Smooth muscle cell of the brain vasculature (primary cell): Measurements from ENCODE around the gene GATA6.
"Not testable (repeated sequence)": the region's sequence is repeated elsewhere in the genome, so short reads cannot be mapped to it uniquely, and the experiment has no call there.

Experiments used
- DNase-seq: peaks from one replicate; pipeline ENCODE4 v3.0.0-alpha.2; 2012; ENCODE audit warnings: low read depth, low spot score

GATA6 gene

DNA sequence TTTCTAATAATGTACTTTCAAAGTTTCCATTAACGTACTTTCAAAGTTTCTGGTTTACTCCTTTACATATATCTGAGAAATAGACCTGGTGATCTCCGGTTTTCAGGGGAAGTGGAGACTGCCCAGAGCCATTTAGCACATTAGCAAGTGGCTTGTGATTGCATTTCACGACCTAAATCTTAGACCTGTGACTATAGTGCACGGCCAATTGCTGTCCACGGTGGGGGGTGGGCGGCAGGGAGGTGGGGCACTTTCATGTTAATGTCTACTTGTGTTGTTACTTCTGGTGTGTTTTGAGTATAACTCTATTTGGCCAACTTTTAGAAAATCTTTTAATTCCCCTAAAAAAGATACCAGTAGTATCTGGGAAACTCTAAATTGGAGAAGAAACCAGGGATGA is 11.3 kb downstream of the GATA6 start:
- no peak for DNase-seq

DNA sequence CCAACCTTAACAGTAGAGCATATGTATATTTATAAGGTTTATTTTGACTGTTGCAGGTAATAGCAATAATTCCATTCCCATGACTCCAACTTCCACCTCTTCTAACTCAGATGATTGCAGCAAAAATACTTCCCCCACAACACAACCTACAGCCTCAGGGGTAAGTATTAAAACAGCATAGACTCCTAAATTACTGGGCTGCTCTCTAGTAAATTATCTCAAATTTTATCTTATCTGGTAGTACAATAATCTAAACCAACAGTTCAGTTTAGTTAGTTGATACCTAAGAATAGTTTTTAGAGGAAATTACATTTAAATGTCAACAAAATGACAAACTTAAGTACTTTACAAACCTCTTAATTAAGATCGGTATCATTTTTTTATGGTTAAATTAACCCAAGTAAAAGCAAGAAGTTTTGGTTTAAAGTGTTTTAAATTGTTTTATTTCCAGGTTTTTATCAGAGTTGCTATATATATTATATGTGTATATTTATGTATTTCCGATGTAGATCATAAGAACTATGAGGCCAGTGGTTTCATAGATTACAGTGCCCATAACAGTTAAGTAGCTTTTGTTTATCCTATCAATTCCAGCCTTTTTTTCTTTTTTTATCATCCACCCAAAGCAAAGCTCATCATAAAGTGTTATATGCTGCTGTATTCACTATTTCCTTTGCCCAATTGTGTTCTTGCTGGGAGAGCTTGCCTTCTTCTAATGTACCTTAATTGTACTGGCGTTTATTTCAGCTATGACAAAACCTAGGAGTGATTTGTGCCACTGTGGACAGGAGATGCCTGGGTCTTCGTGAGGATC is 13.7 kb downstream of the GATA6 start:
- DNase-seq, result no peak

DNA sequence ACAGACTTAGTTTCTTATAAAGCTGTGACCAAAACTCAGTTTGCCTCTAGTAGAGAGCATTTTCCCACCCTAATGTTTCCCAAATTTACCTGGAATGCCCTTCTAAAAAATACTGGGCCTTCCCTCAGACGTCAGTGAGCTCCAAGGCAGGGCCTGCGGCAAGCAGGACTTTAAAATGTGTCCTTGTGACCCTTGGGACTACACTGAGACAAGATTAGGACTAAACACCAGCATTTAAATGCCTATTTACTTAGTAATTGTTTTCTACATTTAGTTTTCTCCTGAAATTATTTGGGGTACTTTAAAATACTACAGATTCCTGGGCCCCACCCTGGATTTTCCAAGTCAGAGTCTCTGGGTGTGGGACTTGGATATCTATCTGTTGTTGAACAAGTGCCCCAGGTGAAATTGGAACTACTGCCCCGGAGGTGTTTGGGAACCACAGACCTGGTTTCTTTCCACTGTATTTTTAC is 14.3 kb downstream of the GATA6 start:
- DNase-seq, result no peak

DNA sequence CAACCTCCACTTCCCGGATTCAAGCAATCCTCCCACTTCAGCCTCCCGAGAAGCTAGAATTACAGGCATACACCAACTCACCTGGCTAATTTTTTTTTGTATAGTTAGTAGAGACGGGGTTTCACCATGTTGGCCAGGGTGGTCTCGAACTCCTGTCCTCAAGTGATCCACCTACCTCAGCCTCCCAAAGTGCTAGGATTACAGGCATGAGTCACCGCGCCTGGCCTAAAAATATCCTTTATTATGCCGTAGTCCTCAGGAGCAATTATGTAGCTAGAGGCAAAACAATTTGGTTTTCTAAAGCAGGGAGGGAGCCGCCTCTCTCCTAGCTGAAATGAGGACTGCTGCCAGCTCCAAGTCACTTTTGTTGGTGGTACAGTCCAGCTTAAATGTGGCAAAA is 15.2 kb downstream of the GATA6 start:
- DNase-seq, result not testable (repeated sequence)

DNA sequence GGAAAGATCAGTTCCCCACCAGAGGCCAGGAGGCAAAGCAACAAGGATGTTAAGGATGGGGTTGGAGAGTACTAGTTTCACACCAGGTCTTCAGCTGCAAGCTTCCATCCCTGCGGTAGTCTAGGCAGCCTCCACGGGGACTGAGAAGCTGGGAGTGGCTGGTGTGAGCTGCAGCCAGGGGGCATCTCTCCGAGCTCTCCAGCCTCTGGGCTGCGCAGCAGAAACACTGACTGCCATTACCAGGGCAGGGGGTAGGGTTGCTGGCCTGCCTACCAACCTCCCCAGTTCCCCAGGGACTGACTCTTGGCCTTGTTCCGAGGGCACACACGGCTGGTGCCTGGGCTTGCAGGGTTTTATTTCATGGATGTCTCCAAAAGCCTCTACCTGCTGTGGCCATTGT is 15.9 kb downstream of the GATA6 start:
- DNase-seq, result no peak

DNA sequence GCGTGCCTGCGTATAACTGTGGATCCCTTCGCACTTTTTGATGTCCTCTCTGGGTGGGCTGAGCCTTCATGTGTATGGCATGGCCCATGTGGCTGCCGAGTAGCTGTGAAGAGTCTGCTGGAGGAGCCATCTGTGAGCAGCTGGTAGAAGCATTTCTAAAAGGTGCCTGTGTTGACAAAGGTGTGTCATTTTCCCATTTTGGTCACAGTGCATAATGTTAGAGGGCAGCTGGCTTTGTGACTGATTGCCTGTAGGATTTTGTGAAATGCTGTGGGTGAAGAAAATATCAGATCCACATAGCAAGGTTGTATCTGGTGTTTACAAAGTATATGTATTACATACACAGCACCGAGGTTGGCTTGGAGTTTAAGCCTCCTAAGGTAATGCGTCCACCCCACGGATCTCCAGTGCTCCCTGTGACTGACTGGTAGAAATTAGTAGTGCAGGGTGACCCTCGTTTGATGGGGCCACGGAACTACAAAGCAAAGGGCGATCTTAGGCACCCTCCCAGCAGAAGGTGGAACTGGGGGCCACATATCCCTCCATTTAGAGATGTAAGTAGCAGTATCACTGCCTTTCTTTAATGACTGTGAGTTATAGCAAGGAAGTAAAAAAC is 16.5 kb downstream of the GATA6 start:
- DNase-seq, result no peak

DNA sequence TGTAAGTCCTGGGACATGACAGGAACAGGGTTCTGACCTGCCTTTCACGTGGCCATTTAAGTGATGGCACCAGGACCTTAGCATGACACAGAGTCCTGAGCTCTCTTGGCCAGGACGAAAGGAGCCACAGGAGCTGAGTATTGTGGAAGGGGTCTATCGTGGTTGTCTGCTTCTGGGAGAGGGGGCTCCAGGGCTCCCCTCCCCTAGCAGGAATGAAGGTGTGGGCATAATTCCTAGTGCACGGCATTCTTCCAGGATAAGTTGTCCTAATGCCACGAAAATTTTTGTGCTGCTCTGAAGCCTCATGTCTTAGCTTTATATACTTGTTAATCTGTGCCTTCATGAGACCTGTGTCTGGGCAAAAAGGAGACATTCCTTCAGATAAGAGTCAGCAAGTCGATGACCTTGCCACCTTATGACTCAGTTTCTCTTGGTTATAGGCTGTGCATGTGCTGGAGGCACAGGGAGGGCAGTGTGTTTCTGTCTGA is 17.1 kb downstream of the GATA6 start:
- DNase-seq, result no peak

DNA sequence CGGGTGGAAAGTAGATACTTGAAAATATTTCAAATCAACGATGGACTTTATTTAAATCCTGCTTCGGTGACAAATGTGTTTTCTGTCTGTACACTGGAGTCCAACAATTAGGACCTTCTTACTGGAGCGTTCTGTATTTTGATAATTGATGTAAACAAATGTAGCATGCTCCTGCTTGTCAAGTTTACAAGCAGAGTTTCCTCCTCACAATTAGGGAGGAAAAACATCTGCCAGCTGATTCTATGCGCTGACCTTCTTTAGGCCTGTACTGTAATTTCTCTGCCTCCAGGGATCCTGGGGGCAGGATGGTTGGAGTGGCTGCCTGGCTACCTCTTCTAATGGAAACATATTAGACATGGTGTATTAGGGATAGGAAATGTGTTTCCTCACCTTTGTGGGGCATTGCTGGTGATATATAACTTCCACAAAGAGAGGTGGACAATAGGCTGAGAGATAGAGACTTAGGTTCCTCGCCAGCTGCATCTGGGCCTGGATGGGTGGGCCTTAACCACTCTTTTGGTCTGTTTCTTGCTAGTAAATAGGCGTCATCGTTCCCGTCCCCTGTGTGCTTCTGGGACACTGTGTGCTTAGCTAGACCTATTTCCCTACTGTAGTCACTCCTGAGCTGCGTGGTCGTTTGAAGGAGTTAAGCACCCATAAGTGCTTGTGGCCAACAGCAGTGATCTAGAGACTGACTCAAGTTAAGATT is 19.3 kb downstream of the GATA6 start:
- no peak for DNase-seq

DNA sequence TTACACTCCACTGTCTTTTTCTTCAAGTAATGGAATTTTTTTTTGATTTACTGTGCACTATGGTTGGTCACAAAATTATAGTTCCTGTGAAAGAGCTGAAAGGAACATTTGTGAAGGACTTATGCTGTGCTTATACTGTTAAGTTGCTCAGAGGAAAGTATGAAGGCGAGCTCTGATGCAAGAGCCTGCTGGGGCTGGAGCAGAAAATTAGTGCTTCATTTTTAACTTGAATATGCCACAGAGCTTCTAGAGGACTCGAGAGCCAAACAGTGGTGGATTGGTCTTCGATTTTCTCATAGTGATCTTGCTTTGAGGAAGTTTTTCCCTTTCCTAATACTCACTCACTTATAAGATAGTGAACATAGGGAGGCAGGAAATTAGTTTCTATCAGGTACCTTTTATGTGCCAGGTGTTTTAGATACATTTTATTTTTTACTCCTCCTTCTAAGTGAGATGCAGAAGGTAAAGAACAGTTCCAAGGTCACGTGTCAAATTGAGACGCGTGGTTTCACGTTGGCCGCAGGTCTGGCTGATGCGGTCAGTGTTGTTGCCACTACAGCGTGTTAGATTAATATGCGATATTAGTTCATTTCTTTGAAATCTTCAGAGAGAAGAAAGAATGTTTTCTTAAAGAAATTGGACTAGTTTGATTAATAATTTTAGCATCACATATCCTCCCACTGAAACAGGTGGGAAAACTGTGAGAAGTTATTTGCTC is 20.2 kb downstream of the GATA6 start:
- DNase-seq, result no peak

DNA sequence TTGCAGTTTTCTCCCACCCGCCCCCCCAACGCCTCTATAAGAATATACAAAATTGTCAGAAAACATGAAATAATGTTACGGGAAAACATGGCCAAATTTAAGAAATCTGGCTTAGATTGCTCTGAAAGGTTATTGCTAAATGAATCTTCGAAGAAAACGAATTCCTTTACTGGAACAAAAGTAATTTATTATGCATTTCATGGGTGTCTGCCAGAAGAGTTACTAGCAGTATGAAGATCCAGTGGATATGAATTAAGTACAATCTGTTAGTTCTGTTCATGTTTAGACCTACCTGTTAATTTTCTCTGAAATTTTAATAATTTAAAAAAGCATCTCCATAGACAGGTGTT is 21.9 kb downstream of the GATA6 start:
- no peak for DNase-seq

DNA sequence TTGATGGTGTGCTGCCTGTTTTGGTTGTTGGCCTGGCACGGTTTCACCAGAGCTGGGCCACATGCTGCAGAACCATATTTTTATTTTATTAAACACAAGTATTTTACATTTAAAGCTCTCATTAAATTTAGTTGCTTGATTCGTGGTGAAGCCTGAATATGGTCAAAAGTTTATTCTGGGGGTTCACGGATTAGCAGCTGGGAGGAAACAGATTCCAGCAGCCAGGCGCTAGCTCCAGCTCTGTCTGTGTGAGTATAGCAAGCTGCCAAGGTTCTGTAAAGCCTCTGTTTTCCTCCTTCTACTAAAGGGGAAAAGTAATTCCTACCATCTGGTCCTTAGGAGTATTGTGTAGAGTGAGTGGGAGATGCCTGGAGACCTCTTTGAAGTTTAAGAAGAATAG is 22.5 kb downstream of the GATA6 start:
- no peak for DNase-seq

DNA sequence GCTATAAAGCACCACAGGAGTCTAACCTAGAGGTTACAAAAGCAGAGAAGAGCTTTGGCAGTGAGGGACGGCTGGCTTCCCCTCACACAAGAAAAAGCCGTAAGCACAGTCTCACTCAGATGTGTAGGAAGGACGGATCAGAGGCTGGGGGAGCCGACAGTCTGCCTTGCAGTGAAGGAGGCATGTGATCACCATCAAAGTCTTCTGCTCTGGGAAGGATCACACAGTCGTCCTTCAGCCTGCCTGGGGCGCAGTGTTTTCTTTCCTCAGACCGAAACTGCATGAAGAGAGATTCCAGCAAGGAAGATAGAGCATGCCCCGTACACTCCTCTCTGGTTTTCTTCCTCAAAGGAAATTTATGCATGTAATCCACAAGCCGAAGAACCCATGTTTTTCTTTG is 24.1 kb downstream of the GATA6 start:
- peak; percentile 70 for DNase-seq

DNA sequence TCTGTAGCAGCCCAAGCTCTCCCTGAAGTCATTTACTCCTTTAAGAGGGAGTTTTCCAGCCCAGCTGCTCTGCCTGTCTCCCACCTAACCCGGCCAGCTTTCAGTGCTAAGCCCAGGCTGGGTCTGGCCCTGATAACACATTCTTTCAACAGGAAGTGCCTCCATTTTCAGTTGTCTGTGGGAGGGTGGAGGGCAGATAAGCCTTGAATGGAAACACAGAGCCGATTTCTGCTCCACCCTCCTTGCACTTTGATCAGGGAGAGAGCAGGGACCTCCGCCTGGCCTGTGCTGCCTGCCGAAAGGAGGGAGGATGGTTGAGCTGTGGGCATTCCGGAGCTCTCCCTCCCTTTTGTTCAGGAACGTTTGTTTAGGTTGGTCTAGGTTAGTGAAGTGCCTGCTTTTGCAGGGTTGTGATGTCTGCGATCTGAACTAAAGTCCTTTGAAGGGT is 24.8 kb downstream of the GATA6 start:
- DNase-seq, result no peak

DNA sequence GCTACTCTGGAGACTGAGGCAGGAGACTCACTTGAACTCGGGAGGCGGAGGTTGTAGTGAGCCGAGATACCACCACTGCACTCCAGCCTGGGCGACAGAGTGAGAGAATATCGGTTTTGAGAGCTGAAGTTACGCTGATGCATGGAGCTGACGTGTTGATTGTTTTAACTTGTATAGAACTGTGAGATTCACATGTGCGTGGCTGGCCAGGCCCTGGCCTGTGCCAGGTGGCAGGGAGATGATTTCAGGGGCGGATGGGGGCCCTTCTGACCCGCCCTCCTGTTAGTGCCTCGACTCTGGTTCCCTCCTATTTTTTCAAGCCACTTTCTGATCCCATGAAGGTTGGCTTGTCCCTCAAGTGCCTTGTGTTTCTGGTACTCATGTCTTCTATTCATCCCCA is 25.7 kb downstream of the GATA6 start:
- no peak for DNase-seq

DNA sequence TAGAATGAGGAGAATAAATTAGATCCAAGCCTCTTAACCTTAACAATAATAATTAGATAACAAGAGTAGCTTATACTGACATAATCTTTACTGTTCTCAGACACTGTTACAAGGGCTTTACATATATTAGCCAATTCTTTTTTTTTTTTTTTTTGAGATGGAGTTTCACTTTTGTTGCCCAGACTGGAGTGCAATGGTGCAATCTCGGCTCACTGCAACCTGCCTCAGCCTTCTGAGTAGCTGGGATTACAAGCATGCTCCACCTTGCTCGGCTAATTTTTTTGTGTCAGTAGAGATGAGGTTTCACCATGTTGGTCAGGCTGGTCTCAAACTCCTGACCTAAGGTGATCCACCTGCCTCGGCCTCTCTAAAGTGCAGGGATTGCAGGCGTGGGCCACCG is 27.6 kb downstream of the GATA6 start:
- not testable (repeated sequence) for DNase-seq

DNA sequence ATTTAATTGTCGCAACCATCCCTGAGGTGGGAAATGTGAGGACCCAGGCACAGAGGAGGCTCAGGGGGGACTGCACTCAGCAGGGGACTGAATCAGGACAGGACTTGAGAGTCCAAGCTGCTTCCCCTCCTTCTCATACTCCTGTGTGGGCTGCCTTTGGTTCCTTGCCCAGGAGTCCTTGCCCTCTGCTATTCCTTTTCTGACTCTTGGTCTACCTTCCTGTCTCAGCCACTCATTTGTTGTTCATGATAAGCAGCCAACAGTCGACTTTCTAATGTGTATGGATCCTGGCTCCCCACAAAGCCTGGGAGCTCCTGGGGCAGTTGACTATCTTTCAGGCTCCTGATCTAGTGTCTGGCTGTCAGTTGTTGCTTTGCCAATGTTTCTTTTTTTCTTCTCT is 28.3 kb downstream of the GATA6 start:
- DNase-seq, result no peak

DNA sequence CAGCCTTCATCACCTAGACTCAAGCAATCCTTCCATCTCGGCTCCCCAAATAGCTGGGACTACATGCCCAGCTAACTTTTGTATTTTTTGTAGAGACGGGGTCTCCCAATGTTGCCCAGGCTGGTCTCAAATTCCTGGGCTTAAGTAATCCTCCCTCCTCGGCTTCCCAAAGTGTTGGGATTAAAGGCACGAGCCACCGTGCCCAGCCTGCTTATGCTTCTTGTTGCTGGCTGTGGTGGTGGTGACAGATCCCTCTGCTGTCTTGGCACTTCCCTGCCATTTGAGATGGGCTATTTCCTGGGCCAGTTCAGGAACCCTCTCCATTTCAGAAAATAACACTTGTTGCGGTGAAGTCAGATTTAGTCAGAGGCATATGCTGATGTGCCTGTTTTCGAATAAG is 28.8 kb downstream of the GATA6 start:
- DNase-seq, result no peak

DNA sequence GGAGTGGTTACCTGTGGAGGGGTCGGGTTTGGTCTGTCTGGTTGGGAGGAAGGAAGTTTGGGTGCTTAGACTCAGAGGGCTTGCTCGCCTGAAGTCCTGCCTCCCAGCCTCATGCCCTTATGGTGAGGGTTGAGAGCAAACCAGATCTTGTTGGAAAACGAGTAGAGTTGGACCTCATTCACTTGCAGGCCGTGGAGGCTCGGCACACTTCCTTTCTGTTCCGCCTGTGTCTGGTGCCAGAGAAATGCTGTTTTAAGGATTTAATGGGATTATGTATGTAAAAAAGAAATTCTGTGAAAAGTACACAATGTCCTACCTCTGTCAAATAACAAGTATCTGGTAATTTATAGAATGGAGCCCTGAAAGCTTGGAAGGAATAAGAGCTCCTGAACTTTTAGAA is 29.6 kb downstream of the GATA6 start:
- no peak for DNase-seq

DNA sequence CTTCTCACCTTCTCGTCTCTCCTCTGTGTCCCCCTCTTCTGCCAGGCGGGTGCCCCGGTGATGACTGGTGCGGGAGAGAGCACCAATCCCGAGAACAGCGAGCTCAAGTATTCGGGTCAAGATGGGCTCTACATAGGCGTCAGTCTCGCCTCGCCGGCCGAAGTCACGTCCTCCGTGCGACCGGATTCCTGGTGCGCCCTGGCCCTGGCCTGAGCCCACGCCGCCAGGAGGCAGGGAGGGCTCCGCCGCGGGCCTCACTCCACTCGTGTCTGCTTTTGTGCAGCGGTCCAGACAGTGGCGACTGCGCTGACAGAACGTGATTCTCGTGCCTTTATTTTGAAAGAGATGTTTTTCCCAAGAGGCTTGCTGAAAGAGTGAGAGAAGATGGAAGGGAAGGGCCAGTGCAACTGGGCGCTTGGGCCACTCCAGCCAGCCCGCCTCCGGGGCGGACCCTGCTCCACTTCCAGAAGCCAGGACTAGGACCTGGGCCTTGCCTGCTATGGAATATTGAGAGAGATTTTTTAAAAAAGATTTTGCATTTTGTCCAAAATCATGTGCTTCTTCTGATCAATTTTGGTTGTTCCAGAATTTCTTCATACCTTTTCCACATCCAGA is 31.3 kb downstream of the GATA6 start:
- no peak for DNase-seq

DNA sequence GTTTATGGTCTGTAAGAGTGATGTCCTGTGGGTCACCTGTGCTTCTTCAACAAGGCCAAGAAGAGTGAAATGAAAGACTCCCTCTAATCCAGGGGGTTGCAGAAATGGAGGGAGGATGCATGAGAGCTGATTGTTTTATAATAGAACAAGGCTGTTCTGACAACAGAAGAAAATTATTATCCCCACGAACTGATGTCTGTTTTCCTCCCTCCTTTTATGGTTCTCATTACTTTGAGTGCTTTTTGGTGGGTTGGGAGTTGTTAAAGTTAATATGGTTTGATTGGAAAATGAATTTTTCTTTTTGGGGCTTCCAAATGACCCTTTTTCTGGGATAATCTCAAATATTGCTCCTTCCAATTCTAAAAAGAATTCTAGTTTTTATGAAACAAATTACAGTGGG is 33.6 kb downstream of the GATA6 start:
- no peak for DNase-seq

DNA sequence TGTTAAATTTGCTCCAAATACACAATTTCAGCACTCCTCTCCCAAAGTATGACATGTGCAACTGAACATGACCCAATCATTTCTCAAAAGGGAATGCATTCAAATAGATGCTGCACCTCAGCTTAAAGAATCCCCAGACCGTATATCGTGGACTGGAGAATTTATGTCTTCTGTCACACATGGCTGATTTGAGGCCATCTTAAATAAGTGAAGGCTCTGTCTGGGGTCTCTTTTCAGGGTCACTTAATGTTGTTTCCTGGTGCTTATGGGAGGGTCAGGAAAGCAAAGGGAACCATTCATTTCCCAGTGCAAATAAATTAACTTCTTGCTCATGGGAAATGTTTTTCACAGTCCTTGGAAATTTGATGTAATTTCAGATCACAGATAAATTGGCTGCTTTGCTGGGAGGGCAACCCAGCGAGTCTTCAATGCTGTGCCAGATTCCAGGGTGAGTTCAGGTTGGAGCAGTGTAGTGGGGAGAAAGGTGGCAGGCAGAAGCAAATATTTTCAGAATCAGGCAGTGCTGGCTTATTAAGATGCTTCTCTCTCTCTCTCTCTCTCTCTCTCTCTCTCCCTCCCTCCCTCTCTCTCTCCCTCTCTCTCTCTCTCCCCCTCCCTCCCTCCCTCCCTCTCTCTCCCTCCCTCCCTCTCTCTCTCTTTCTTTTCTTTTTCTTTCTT is 34.3 kb downstream of the GATA6 start:
- no peak for DNase-seq
